HUES48 (cell line): ENCODE results near the gene ARHGEF4.

Experiments used
- H3K27ac ChIP-seq: one replicate; pipeline ENCODE4 v1.7.0; 2013; ENCODE audit warnings: low read depth, low read length, inconsistent platforms
- H3K27me3 ChIP-seq: 2 replicates; pipeline ENCODE4 v1.6.1; 2013; ENCODE audit warnings: mild to moderate bottlenecking, low read length; ENCODE audit not compliant: control insufficient read depth, insufficient read depth
- H3K36me3 ChIP-seq: 2 replicates; pipeline ENCODE4 v1.6.1; 2013; ENCODE audit warnings: low read length; ENCODE audit not compliant: control insufficient read depth, insufficient read depth
- H3K4me1 ChIP-seq: 2 replicates; pipeline ENCODE4 v1.6.1; 2013; ENCODE audit warnings: mild to moderate bottlenecking, low read length; ENCODE audit not compliant: control insufficient read depth, insufficient read depth
- H3K4me3 ChIP-seq: 2 replicates; pipeline ENCODE4 v1.5.1; 2013; ENCODE audit warnings: mild to moderate bottlenecking, low read depth, low read length
- H3K9ac ChIP-seq: 2 replicates; pipeline ENCODE4 v1.6.1; 2013; ENCODE audit warnings: mild to moderate bottlenecking, low read depth, low read length, moderate library complexity
- H3K9me3 ChIP-seq: 2 replicates; pipeline ENCODE4 v1.6.1; 2013; ENCODE audit warnings: low read length; ENCODE audit not compliant: control insufficient read depth, insufficient read depth

The ARHGEF4 gene

DNA sequence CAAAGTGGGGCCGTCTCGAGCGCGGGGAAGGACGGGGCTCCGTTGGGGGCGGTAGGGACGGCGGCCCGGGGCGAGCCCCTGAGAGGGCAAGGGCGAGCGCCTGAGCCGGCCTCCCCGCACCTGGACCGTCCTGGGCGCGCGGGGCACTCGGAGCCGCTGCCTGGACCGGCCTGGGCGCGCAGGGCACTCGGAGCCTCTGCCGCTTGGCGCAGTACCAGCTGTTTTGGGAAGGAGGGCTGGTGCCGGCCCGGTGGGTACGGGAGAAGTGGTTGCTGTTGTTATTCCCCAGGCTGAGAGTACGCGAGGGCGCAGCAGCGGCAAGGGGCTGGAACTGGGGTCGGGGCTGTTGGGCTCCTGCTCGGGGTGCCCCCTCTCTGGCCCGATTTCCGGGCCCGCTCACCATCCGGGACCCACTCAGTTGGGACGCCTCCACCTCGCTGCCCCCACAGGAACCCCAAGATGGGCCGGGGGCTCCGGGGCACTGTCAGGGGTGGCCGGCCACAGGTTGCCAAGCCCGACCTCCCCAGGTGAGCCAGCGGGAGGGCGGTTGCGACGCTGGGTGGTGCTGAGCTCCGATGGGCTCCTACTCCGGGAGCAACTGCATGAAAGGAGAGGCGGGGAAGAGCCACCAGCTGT is 579 bp downstream of the ARHGEF4 start:
- Histone ChIP-seq H3K36me3 (no peaks in the 10 kb centered on the region), H3K9me3 (no peaks in the 10 kb centered on the region), H3K4me1 (0 out of 2 replicates have a peak, but pooled peaks cover 4% of the 10 kb centered on the region), H3K27me3 (peaks cover 29% of the 10 kb centered on the region), H3K9ac (no peak overlapping the region), H3K27ac (no peak overlapping the region), H3K4me3 (peak overlapping the region; percentile 74)

DNA sequence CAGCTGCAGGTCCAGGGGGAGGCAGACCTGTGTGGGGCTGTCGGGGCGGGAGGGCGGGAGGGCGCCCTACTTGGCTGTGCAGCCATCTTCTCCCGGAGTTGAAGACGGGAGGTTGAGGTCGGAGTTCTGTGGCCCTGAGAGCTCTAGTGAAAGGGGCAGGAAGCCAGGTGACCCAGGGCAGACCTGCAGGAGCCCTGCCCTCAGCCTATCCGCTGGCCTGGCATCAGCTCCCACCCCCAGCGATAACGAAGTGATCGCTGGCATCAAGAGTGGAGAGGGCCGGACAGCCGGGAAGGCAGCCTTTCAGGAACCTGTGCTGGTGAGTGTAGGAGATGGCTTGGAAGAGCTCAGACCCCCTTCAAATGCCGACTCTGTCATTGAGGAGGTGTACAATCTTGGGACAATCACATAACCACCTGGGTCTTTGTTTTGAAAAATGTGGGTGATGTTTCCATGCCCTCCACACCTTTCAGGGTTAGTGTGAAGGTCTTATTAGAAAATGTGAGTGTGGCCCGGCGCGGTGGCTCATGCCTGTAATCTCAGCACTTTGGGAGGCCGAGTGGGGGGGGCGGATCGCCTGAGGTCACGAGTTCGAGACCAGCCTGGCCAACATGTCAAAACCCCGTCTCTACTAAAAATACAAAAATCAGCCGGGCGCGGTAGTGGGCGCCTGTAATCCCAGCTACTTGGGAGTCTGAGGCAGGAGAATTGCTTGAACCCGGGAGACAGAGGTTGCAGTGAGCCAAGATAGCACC is 1.3 kb downstream of the ARHGEF4 start:
- no peak overlapping the region for H3K27ac ChIP-seq
- H3K27me3 ChIP-seq, result peaks cover 29% of the 10 kb centered on the region
- H3K9ac ChIP-seq, result no peak overlapping the region
- no peaks in the 10 kb centered on the region for H3K36me3 ChIP-seq
- H3K4me3 ChIP-seq, result peak overlapping the region; percentile 74; the same call in 1 of the 2 replicates
- no peaks in the 10 kb centered on the region for H3K9me3 ChIP-seq
- 0 out of 2 replicates have a peak, but pooled peaks cover 4% of the 10 kb centered on the region for H3K4me1 ChIP-seq

DNA sequence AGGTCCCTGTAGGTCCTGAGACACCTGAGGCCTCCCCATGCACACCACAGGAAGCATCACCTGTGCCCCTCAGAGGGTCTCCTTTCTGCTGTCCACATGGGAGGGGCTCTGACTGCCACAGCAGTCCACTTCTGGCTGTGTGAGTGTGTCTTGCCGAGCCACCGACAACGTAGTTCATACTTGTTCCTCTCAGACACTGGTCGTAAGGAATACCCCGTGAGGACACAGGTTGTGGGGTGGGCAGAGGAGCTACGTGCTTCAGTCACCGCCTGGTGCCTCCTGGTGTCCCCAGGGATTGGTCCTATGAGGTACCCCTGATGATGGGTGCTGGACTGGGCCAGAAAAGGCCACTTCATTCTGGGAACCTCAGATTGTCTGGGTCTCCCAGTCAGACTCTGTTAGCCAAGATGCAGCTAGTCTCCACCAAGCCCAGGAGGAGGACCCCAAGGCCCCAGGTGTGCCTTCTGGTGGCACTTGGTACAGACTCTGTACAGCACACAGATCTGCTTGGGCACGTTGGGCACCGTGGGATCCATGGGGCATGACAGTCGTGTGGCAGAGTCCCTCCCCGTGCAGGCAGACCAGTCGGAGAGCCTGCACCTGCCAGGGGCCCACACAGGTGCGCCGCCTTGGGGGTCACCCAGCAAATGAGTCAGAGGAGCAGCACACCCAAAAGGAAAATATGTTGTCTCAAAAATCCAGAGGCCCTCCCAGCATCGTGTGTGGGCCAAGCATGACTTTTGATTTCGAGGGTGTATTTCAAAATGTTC is 2.5 kb downstream of the ARHGEF4 start:
- Histone ChIP-seq H3K36me3 (no peaks in the 10 kb centered on the region), H3K27ac (no peak overlapping the region), H3K9ac (no peak overlapping the region), H3K27me3 (peaks cover 29% of the 10 kb centered on the region), H3K4me3 (no peak overlapping the region), H3K4me1 (peaks cover 8% of the 10 kb centered on the region; the same call in 1 of the 2 replicates), H3K9me3 (no peaks in the 10 kb centered on the region)

DNA sequence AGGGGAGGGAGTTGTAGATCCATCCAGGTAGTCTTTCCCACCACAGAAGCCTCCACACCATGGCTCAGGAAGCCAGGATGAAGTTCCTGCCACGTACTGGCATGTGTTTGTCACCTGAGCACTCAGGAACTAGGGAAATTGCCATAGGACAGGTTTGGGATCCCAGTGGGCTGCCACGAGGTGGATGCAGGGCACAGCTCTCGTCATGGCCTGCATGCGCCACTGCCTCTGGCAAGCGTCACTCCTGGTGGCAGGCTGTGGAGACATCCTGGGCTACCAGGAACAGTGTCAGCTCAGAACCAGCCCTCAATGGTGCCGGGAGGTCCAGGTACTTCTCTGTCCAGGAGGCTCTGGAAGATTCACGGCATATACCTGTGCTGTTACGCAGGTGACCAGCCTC is 3.8 kb downstream of the ARHGEF4 start:
- H3K4me3 ChIP-seq, result no peak overlapping the region
- no peak overlapping the region for H3K9ac ChIP-seq
- H3K4me1 ChIP-seq, result peaks cover 7% of the 10 kb centered on the region; the same call in 1 of the 2 replicates
- H3K9me3 ChIP-seq, result no peaks in the 10 kb centered on the region
- peaks cover 25% of the 10 kb centered on the region for H3K27me3 ChIP-seq
- H3K36me3 ChIP-seq, result no peaks in the 10 kb centered on the region
- no peak overlapping the region for H3K27ac ChIP-seq

DNA sequence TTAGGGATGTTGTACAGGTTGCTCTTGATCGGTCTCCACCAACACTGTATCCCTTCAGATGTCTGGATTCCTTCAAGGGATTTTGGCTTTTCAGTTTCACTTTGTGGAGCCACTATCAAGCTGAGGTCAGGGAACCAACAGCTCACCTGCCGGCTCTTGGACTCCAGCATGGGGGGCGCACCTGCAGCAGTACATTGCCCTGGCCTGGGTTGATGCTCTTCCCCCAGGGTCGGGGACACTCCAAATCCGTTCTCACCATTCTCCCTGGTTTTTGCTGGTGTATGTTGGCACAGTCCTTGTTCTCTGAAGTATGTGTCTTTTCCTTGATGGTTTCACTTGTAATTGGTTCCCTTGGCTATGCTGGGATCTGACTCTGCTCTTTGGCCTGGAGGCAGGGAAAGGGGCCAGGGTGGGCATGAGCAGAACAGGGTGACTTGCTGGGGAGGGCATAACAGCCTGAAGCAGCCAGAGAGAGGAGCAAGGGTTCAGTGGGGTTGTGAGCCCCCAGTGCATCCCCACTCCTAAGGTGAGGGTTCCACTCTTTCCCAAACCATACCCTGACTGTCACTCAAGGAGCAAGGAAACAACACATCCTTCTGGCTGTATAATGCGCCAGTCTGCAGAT is 5.1 kb downstream of the ARHGEF4 start:
- Histone ChIP-seq H3K9me3 (no peaks in the 10 kb centered on the region), H3K4me1 (peaks cover 7% of the 10 kb centered on the region; the same call in 1 of the 2 replicates), H3K27me3 (peaks cover 13% of the 10 kb centered on the region)

DNA sequence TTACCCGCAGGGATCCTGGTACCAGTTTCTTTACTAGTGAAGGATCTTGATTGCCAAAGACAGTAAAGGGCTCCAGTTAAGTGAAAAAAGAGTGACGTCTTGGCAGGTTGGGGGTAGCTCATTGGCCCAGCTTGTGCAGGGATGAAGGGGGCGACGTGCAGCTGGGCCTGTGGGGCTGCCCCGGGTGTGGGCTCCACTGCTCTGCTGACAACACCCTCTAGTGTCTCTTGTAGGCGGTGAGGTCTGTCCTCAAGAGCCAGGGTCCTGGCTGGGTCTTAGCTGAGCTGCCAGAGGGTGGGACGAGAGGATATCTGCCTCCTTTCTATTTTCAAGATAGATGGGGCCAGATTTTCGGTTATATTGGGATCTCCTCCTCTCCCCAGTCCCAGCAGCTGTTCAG is 6.1 kb downstream of the ARHGEF4 start:
- Histone ChIP-seq H3K4me1 (peaks cover 7% of the 10 kb centered on the region; the same call in 1 of the 2 replicates), H3K36me3 (no peaks in the 10 kb centered on the region), H3K27me3 (peaks cover 5% of the 10 kb centered on the region), H3K4me3 (no peak overlapping the region), H3K9ac (no peak overlapping the region), H3K27ac (no peak overlapping the region), H3K9me3 (no peaks in the 10 kb centered on the region)

More for the DNA sequence above, 5.1 kb downstream of the ARHGEF4 start:
- H3K27ac ChIP-seq, result no peak overlapping the region
- no peak overlapping the region for H3K4me3 ChIP-seq
- no peaks in the 10 kb centered on the region for H3K36me3 ChIP-seq
- no peak overlapping the region for H3K9ac ChIP-seq

DNA sequence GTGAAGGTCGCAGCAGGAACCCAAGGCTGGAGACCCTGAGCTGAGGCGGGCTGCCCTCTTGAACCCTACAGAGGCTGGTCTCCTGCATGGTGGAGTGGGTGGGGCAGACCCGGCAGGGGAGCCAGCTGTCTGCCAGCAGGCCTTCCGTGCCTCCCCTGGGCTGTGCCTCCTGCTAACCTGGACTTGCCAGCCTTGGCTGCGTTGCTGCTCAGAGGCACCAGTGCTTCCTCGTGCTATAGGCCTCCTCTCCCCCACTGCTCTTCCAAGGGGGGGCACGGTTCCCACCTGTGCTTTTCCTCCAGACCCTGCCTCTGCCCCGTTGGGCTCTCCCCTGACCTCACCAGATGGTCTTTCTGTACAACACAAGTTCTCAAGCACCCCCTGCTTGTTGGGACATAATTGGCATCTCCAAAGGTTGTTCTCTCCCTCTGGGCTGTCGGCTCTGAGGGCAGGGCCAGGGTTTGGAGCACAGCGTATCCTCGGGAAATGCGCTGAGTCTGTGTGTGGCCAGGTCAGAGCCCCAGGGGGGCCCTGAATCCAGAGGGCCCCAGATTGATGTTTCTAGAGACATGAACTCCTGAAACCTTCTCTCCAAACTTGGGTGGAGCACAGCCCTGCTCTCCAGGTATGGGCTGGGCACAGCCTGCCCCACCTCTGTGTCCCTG is 6.7 kb downstream of the ARHGEF4 start:
- no peak overlapping the region for H3K27ac ChIP-seq
- peaks cover 7% of the 10 kb centered on the region; the same call in 1 of the 2 replicates for H3K4me1 ChIP-seq
- no peaks in the 10 kb centered on the region for H3K9me3 ChIP-seq

DNA sequence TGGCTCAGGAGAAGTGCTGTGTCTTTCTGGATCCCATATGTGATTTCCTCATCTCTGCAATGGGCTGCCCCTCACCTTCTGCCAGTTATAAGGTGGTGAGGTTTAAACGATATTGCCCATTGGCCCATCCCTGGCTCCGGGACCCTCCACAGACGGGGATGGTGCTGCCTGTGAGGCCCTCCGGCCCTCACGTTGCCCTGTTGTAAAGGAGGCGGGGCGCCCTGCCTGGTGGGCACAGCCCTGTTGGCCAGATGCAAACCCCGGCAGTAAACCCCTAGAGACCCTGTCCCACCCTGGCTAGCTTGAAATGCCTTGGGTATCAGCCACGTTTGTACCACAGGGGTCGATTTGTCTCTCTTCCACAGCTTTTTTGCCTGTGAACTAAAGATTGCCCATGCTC is 7.4 kb downstream of the ARHGEF4 start:
- no peaks in the 10 kb centered on the region for H3K27me3 ChIP-seq
- H3K4me1 ChIP-seq, result peaks cover 7% of the 10 kb centered on the region; the same call in 1 of the 2 replicates
- no peak overlapping the region for H3K4me3 ChIP-seq
- no peaks in the 10 kb centered on the region for H3K36me3 ChIP-seq
- H3K27ac ChIP-seq, result no peak overlapping the region
- no peak overlapping the region for H3K9ac ChIP-seq
- no peaks in the 10 kb centered on the region for H3K9me3 ChIP-seq

More for the DNA sequence above, 6.7 kb downstream of the ARHGEF4 start:
- Histone ChIP-seq H3K4me3 (no peak overlapping the region), H3K9ac (no peak overlapping the region), H3K27me3 (no peaks in the 10 kb centered on the region), H3K36me3 (no peaks in the 10 kb centered on the region)

DNA sequence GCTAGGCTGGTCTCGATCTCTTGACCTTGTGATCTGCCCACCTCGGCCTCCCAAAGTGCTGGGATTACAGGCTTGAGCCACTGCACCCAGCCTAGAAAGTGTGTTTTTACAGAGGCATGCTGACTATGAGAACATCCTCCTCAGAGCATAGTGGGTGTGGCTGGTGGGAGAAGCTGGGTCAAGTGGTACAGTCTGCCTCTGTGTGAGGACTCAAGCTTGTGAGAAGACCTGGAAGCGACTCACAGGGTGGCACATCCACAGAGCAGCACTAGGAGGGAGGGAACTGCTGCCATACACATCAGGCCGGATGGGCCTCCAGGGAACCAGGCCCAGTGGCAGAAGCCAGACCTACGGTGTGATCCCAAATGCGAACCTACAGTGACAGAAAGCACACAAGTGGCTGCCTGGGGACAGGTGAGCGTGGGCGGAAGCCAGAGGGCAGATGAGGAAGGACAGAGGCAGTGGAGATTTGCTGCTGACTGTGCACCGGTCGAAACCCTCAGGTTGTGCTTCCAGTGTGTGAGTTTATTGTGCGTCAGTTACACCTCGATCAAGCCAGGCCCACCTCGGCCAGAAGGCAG is 8.9 kb downstream of the ARHGEF4 start:
- Histone ChIP-seq H3K9me3 (no peaks in the 10 kb centered on the region), H3K27me3 (no peaks in the 10 kb centered on the region), H3K4me3 (no peak overlapping the region), H3K27ac (no peak overlapping the region), H3K4me1 (peaks cover 7% of the 10 kb centered on the region; the same call in 1 of the 2 replicates), H3K9ac (no peak overlapping the region), H3K36me3 (no peaks in the 10 kb centered on the region)

DNA sequence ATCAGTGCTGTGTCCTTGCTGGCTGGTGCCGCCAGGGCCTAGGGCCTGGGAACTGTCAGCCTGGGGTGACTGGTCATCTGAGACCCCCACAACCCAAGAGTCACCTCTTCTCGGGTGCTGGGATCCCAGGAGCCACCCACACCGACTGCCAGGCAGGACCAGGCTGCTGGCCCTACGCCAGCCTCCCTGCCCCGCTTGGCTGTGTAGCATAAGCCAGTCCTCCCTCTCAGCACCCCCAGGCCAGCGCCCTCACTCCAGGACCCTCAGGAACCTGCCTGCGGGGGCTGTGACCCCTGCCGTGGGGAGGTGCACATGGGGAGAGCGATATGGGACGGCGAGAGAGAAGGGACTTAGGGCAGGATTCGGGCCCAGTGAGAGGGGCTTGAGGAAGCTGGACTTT is 9.5 kb downstream of the ARHGEF4 start:
- H3K27me3 ChIP-seq, result no peaks in the 10 kb centered on the region
- H3K27ac ChIP-seq, result no peak overlapping the region
- no peaks in the 10 kb centered on the region for H3K36me3 ChIP-seq
- H3K4me3 ChIP-seq, result no peak overlapping the region
- H3K9ac ChIP-seq, result no peak overlapping the region
- peaks cover 7% of the 10 kb centered on the region; the same call in 1 of the 2 replicates for H3K4me1 ChIP-seq
- no peaks in the 10 kb centered on the region for H3K9me3 ChIP-seq
